Ovary (tissue), 9 donors: Measurements from ENCODE around the gene KRT83. TPM values are rescaled to one million over a fixed set of nuclear protein-coding genes. Genes with fewer than 3 reads are reported as not detected.

Experiments
- DNase-seq, 5 donors: peaks; one replicate each; pipeline ENCODE4 v3.0.0-alpha.2; 2019 to 2020
- H3K27ac ChIP-seq, 2 donors: fragments of 200-600 bp; one replicate each; pipeline versions ENCODE4 v1.5.1 to v1.8.0; 2019 to 2022
- H3K27me3 ChIP-seq: fragments of 200-600 bp; one replicate; pipeline ENCODE4 v1.8.0; 2022
- H3K36me3 ChIP-seq: fragments of 200-600 bp; sonication (generic); one replicate; pipeline ENCODE4 v1.5.1; 2019
- H3K4me1 ChIP-seq: one replicate; pipeline ENCODE4 v1.8.1; 2013; ENCODE audit warnings: mild to moderate bottlenecking, moderate library complexity; ENCODE audit not compliant: insufficient read depth
- H3K4me3 ChIP-seq: fragments of 200-600 bp; sonication (generic); one replicate; pipeline ENCODE4 v1.5.1; 2017
- H3K9me3 ChIP-seq, 2 donors: fragments of 200-600 bp in 1 of 2; sonication (generic) in 1 of 2; one replicate each; pipeline versions ENCODE4 v1.5.1 to v1.8.1; 2013 to 2019; ENCODE audit warnings: mild to moderate bottlenecking in 1 of 2, moderate library complexity in 1 of 2
- CTCF ChIP-seq, 3 donors: fragments of 450-650 bp in 2 of 3; fragments of 200-600 bp in 1 of 3; IDR thresholded peaks; one replicate each; pipeline versions ENCODE4 v1.5.1 to v1.8.0; 2016 to 2022; ENCODE audit warnings: antibody characterized with exemption in 3 of 3, mild to moderate bottlenecking in 1 of 3
- EP300 ChIP-seq: sonication (generic); formaldehyde crosslinking; IDR thresholded peaks from one replicate; pipeline ENCODE4 v1.6.1; 2017; ENCODE audit warnings: antibody characterized with exemption
- POLR2A ChIP-seq: fragments of 450-650 bp; IDR thresholded peaks from one replicate; pipeline ENCODE4 v1.6.1; 2017; ENCODE audit warnings: antibody characterized with exemption, mild to moderate bottlenecking, moderate library complexity
- WGBS, 3 donors: extraction: QIAGEN DNeasy Blood & Tissue Kit in 1 of 3; methylation state at CpG; one replicate each; pipeline versions ENCODE4 v1.1.5 to v1.1.7; 2013 to 2017; 5-methylcytosine and 5-hydroxymethylcytosine counted together
- intact Hi-C, 4 donors: fragments of 100-400 bp; cut with DNase I; formaldehyde crosslinking; loops; one replicate each; pipeline versions ENCODE4 v1.11.0 to v1.15.1; 2022 to 2023
- polyA plus RNA-seq, 2 donors: library from polyadenylated mRNA; stranded (reverse); fragments of 200-250 nt in 1 of 2; fragments of 350-450 nt in 1 of 2; fragmentation: Illumina TruSeq in 1 of 2; extraction: RNeasy Lipid Tissue Mini Kit (QIAGEN cat#74804) in 1 of 2; gene quantifications; one replicate each; pipeline ENCODE4 v1.2.3, GENCODE V29; 2013 to 2014
- total RNA-seq, 7 donors: library from RNA; depleted of rRNA in 2 of 7; stranded (reverse); fragments of >200 nt in 2 of 7; fragmentation: NEBNext Ultra II Directional in 3 of 7; extraction: Animal tissue kit (Norgen Biotek cat#: 25700) in 3 of 7; gene quantifications; one replicate each; pipeline versions ENCODE4 v1.1.0 to v1.2.4, GENCODE V29; 2016 to 2023
- donor health status: DM: no; HTN: no; CAD: no; lungs with moderate emphysema.
- donor health status: DM: no; HTN: no; CAD: no.
- donor health status: Bipolar disorder and iron deficiency.
- donor health status: DM: yes; HTN: yes; CAD: no.
- donor health status: DM: no; HTN: no; CAD: no.
- donor health status: DM: yes; HTN: yes; CAD: no.

The KRT83 gene
- total and polyA plus RNA-seq, 9 donors, result not detected

GRCh38 chr12:52280319-52280795 lies 40.8 kb downstream of the KRT83 start:
- Histone ChIP-seq H3K4me3 (no peak overlapping the region), H3K4me1 (no peaks in the 10 kb centered on the region), H3K27ac (no peak overlapping the region), H3K36me3 (no peaks in the 10 kb centered on the region), H3K27me3 (no peaks in the 10 kb centered on the region), H3K9me3 (no peaks in the 10 kb centered on the region)
- DNase-seq, result peak in 1 of 5 donors; percentile 33
- intact Hi-C loops, result no loop called here
- TF ChIP-seq POLR2A (no peak), CTCF (IDR thresholded peaks at IDR 0.05) (no peak), EP300 (no peak)
- WGBS, 3 donors, result 65% methylated on average over 3 of the region's 3 CpGs

GRCh38 chr12:52279422-52280318 lies 41.5 kb downstream of the KRT83 start:
- Histone ChIP-seq H3K9me3 (no peaks in the 10 kb centered on the region), H3K4me1 (no peaks in the 10 kb centered on the region), H3K36me3 (no peaks in the 10 kb centered on the region), H3K4me3 (no peak overlapping the region), H3K27me3 (no peaks in the 10 kb centered on the region), H3K27ac (no peak overlapping the region)
- intact Hi-C loops, result loop anchor here in 2 of 4 donors (5.0 kb wide), 2 partner anchors 112 to 122 kb away; no protein-coding TSS in a partner anchor
- DNase-seq, result no peak
- TF ChIP-seq POLR2A (no peak), EP300 (no peak), CTCF (IDR thresholded peaks at IDR 0.05) (no peak)
- 86 to 92% (median 89%) methylated on average over 14 of the region's 14 CpGs for WGBS, 3 donors

GRCh38 chr12:52278575-52279421 lies 42.4 kb downstream of the KRT83 start:
- Histone ChIP-seq H3K4me3 (no peak overlapping the region), H3K9me3 (no peaks in the 10 kb centered on the region), H3K27me3 (no peaks in the 10 kb centered on the region), H3K36me3 (no peaks in the 10 kb centered on the region), H3K4me1 (no peaks in the 10 kb centered on the region), H3K27ac (no peak overlapping the region)
- intact Hi-C loops, result loop anchor here in 2 of 4 donors (5.0 kb wide), 2 partner anchors 111 to 121 kb away; no protein-coding TSS in a partner anchor
- WGBS, 3 donors, result 15 to 16% (median 15%) methylated on average over 31 to 32 of the region's 32 CpGs
- peak; percentile 51 to 84 (median 66) for DNase-seq
- TF ChIP-seq POLR2A (no peak), CTCF (IDR thresholded peaks at IDR 0.05) (peak; percentile 77 to 83 (median 83)), EP300 (no peak)
